Urinary bladder (tissue), 4 donors: Measurements from ENCODE around the gene ZNF488. TPM values are rescaled to one million over a fixed set of nuclear protein-coding genes. Genes with fewer than 3 reads are reported as not detected.

Experiments
- DNase-seq: peaks from one replicate; pipeline ENCODE4 v3.0.0-alpha.2; 2015; ENCODE audit errors: extremely low spot score
- H3K27ac ChIP-seq: one replicate; pipeline ENCODE4 v1.5.1; 2013; ENCODE audit warnings: low read depth, mild to moderate bottlenecking, moderate library complexity
- H3K36me3 ChIP-seq: one replicate; pipeline ENCODE4 v1.6.1; 2013; ENCODE audit warnings: mild to moderate bottlenecking, moderate library complexity; ENCODE audit not compliant: insufficient read depth
- H3K4me1 ChIP-seq: one replicate; pipeline ENCODE4 v1.6.1; 2013; ENCODE audit warnings: mild to moderate bottlenecking, moderate library complexity; ENCODE audit not compliant: insufficient read depth
- H3K4me3 ChIP-seq: one replicate; pipeline ENCODE4 v1.5.1; 2013; ENCODE audit warnings: low read depth, low read length
- WGBS: extraction: QIAGEN DNeasy Blood & Tissue Kit; methylation state at CpG from one replicate; pipeline ENCODE4 v1.1.7; 2013; 5-methylcytosine and 5-hydroxymethylcytosine counted together
- polyA plus RNA-seq: library from polyadenylated mRNA; stranded (reverse); fragments of 200-250 nt; gene quantifications from one replicate; pipeline ENCODE4 v1.2.3, GENCODE V29; 2013
- total RNA-seq: library from RNA; depleted of rRNA; stranded (reverse); fragments of >200 nt; gene quantifications from one replicate; pipeline ENCODE4 v1.2.3, GENCODE V29; 2014
- donor health status: healthy with polysubstance abuse.
- donor health status: healthy.

The ZNF488 gene
- total and polyA plus RNA-seq, 2 donors, result 0.41 to 0.63 TPM

GRCh38 chr10:47350671-47351640 lies 33.1 kb downstream of the ZNF488 start:
- no peak overlapping the region for H3K4me3 ChIP-seq
- 96% methylated on average over 39 of the region's 39 CpGs for WGBS
- no peaks in the 10 kb centered on the region for H3K4me1 ChIP-seq
- no peak for DNase-seq
- H3K27ac ChIP-seq, result no peak overlapping the region
- no peaks in the 10 kb centered on the region for H3K36me3 ChIP-seq

GRCh38 chr10:47349941-47350371 lies 34.1 kb downstream of the ZNF488 start:
- no peaks in the 10 kb centered on the region for H3K36me3 ChIP-seq
- no peaks in the 10 kb centered on the region for H3K4me1 ChIP-seq
- no peak overlapping the region for H3K4me3 ChIP-seq
- DNase-seq, result no peak
- 97% methylated on average over 31 of the region's 31 CpGs for WGBS
- no peak overlapping the region for H3K27ac ChIP-seq

- WGBS, result 97% methylated on average over 22 of the region's 22 CpGs
- Histone ChIP-seq H3K4me1 (no peaks in the 10 kb centered on the region), H3K27ac (no peak overlapping the region), H3K36me3 (no peaks in the 10 kb centered on the region), H3K4me3 (no peak overlapping the region)
- no peak for DNase-seq
Measured at GRCh38 chr10:47349516-47349915, 34.6 kb downstream of the ZNF488 start.

- no peaks in the 10 kb centered on the region for H3K36me3 ChIP-seq
- H3K4me3 ChIP-seq, result no peak overlapping the region
- DNase-seq, result no peak
Measured at GRCh38 chr10:47348661-47349470, 35.2 kb downstream of the ZNF488 start.

GRCh38 chr10:47348138-47348651 lies 35.9 kb downstream of the ZNF488 start, which contains the start of gene RBP3:
TSS of gene RBP3 (plus strand) at chr10:47348363. CDS start at chr10:47348485, 122 bp downstream.
- WGBS, result 77% methylated on average over 5 of the region's 5 CpGs

More at GRCh38 chr10:47348661-47349470, 35.2 kb downstream of the ZNF488 start:
- WGBS, result 94% methylated on average over 36 of the region's 36 CpGs
- H3K4me1 ChIP-seq, result no peaks in the 10 kb centered on the region
- no peak overlapping the region for H3K27ac ChIP-seq

DNA sequence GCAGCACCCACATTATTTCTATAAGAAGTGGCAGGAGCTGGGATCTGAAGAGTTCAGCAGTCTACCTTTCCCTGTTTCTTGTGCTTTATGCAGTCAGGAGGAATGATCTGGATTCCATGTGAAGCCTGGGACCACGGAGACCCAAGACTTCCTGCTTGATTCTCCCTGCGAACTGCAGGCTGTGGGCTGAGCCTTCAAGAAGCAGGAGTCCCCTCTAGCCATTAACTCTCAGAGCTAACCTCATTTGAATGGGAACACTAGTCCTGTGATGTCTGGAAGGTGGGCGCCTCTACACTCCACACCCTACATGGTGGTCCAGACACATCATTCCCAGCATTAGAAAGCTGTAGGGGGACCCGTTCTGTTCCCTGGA lies 36.8 kb downstream of the ZNF488 start:
- Histone ChIP-seq H3K27ac (no peak overlapping the region), H3K36me3 (no peaks in the 10 kb centered on the region), H3K4me1 (no peaks in the 10 kb centered on the region), H3K4me3 (no peak overlapping the region)
- WGBS, result 75% methylated on average over 4 of the region's 4 CpGs
- no peak for DNase-seq

More at GRCh38 chr10:47348138-47348651, 35.9 kb downstream of the ZNF488 start, which contains the start of gene RBP3:
- H3K27ac ChIP-seq, result no peak within 1 kb of the TSS
- H3K36me3 ChIP-seq, result no peaks in the 10 kb centered on the region
- no peak for DNase-seq
- H3K4me3 ChIP-seq, result no peak within 1 kb of the TSS
- H3K4me1 ChIP-seq, result no peaks in the 10 kb centered on the region

DNA sequence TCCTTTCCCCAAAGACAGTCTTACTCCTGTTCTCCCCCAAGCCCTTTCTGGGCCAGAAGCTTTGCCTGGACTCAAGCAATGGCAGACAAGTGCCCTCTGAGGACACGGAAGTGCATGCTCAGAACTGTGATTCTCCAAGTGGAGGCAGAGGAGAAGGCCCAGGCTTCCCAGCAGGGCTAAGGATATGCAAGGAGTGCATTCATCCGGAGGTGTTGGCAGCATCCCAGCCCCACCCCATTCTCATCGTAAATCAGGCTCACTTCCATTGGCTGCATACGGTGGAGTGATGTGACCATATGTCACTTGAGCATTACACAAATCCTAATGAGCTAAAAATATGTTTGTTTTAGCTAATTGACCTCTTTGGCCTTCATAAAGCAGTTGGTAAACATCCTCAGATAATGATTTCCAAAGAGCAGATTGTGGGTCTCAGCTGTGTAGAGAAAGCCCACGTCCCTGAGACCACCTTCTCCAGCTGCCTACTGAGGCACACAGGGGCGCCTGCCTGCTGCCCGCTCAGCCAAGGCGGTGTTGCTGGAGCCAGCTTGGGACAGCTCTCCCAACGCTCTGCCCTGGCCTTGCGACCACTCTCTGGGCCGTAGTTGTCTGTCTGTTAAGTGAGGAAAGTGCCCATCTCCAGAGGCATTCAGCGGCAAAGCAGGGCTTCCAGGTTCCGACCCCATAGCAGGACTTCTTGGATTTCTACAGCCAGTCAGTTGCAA lies 37.4 kb downstream of the ZNF488 start:
- 74% methylated on average over 13 of the region's 13 CpGs for WGBS
- no peak for DNase-seq
- Histone ChIP-seq H3K27ac (no peak overlapping the region), H3K36me3 (no peaks in the 10 kb centered on the region), H3K4me3 (no peak overlapping the region), H3K4me1 (no peaks in the 10 kb centered on the region)

DNA sequence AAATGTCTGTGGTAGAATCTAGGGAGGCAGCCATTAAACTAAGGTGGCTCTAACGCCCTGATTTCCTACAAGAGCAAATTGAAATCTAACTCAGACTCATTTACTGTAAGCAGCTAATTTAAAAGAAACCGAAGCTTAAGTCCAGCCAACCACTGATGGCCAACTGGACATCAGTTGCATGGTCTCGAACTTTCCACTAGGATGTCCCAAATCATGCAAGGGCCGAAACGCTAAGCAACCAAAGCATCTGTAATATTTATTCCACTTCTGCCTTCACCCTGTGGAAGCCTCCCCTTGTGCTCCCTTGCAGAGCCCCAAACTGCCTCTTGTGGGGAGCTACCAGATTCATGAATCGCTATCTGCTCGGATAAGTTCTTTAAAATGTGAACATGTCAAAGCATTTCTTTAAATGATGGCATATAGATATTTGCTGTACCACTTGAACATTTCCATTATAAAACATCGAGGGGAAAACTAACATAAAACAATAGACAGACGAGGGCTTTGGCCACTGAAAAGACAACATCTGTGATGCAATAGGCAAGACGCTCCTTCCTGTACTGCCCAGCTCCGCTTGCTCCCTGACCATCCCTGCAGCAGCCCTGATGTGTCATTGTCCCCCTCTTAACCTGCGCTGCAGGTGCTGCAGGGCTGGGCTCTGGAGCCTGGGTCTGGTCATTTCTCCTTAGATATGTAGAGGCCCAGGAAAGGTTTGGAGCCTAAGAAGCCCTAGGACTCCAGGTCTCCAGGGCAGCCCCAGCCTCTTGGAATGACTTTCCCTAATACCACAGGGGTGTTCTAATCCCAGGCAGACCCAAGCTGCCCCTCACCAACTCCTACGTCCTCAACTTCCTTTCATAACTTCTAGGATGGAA lies 38.9 kb downstream of the ZNF488 start:
- no peak for DNase-seq
- Histone ChIP-seq H3K27ac (no peak overlapping the region), H3K36me3 (no peaks in the 10 kb centered on the region), H3K4me3 (no peak overlapping the region), H3K4me1 (no peaks in the 10 kb centered on the region)
- WGBS, result 91% methylated on average over 13 of the region's 13 CpGs

DNA sequence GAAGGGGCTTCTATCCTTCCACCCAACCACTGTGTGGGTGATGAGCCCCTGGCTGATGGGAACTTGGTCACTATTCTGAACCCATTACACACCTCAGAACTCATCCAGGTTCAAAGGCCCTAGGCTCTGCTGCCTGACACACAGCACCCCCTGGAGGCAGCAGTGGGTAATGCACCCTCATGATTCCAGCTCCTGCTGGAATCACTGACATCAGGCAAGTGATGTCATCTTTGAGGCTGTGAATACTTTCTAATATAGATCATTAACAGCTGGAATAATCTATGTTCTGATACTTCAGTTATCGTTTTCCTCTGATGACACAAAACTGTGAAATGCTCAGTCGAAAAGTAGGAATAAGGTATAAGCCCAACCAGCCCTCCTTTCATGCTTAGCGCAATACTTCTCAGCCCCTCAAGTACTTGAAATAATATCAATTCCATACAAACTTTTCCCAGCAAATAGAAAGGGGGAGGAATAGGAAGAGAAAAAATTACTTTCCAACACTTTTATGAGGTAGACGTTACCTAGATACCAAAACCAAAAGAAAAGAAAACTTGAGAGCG lies 43.4 kb downstream of the ZNF488 start:
- WGBS, result 74% methylated on average over 5 of the region's 5 CpGs
- H3K4me1 ChIP-seq, result no peaks in the 10 kb centered on the region
- DNase-seq, result no peak

DNA sequence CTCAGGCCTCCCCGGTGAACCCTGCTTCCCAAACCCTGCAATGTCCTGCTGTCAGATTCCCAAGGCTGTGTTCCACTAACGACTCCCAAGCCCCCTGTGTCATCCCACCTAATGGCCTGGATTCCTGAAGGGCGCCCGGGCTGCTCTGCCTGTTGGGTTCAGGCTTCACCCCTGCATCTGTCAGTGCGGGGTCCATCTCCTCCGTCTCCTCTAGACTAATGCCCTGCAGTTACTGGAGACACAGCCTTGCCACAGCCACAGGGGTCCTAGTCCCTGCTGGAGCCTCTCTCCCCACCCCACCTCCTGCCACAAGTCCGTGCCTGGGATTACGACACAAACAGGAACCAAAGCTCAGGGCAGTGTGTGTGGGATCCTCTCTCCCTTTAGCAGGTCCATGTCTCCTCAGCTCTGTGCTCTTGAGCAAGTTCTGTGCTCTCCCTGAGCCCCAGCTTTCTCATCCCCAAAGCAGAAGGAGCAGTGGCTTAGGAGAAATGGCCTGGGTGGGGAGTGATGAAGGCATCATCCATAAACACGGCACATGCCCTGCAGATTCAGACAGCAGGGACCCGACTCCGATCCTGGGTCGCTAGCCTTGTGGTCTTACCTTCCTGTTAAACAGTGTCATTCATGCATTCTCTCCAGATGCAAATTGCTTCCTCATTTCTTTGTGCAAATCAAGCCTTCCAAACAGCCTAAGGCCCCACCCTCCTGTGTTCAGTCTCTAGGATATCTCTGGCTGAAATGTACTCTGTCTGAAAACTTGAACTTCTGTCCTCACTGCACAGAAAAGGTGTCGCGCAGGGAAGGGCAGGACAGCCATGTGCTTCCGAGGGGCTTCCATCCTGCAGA lies 44.1 kb downstream of the ZNF488 start:
- no peak overlapping the region for H3K27ac ChIP-seq
- DNase-seq, result no peak
- no peaks in the 10 kb centered on the region for H3K36me3 ChIP-seq
- no peaks in the 10 kb centered on the region for H3K4me1 ChIP-seq
- no peak overlapping the region for H3K4me3 ChIP-seq
- 83% methylated on average over 15 of the region's 15 CpGs for WGBS

More for the DNA sequence above, 43.4 kb downstream of the ZNF488 start:
- H3K4me3 ChIP-seq, result no peak overlapping the region
- no peaks in the 10 kb centered on the region for H3K36me3 ChIP-seq
- no peak overlapping the region for H3K27ac ChIP-seq

DNA sequence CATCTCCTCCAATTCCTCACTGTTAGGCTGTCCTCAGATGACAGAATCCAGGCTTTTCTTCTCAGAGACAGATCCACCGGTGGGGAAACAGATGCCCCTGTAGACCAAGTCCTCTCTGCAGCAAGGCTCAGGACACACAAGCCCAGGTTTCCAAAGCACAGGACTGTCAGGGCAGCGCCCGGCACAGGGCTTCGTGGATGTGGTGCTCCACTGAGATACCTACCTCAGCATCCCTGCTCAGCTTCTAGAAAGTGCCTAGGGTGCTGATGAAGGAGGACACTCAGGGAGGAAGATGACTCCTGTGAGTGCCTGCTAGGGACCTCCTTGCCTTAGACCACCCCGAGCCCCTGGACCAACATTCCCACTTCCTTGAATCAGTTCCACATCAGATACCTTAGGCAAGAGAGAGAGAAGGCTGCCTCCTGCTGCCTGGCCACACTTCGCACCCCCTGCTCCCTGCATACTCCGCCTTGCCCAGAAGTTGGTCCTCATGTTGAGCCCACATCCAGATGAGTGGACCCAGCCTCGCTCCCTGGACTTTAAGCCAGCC lies 44.8 kb downstream of the ZNF488 start:
- Histone ChIP-seq H3K27ac (no peak overlapping the region), H3K4me3 (no peak overlapping the region), H3K4me1 (no peaks in the 10 kb centered on the region), H3K36me3 (no peaks in the 10 kb centered on the region)
- DNase-seq, result no peak
- 93% methylated on average over 8 of the region's 8 CpGs for WGBS
